Hepatocyte (in vitro differentiated cells): Measurements from ENCODE around the gene PTPN14. TPM values are rescaled to one million over a fixed set of nuclear protein-coding genes. Genes with fewer than 3 reads are reported as not detected.
A peak's percentile ranks its signal among the peaks of the same experiment; 100 is the strongest.

ENCODE experiments used
- DNase-seq: peaks from one replicate; pipeline ENCODE4 v3.0.0-alpha.2; 2016; ENCODE audit warnings: low spot score
- H2AFZ ChIP-seq: fragments of 200-600 bp; sonication (generic); 2 replicates; pipeline ENCODE4 v1.6.0; 2016; ENCODE audit warnings: antibody characterized with exemption, mild to moderate bottlenecking
- H3K27ac ChIP-seq: fragments of 200-600 bp; sonication (generic); 2 replicates; pipeline ENCODE4 v1.5.1; 2016; ENCODE audit warnings: mild to moderate bottlenecking
- H3K27me3 ChIP-seq: fragments of 200-600 bp; sonication (generic); 2 replicates; pipeline ENCODE4 v1.6.1; 2016
- H3K36me3 ChIP-seq: fragments of 200-600 bp; sonication (generic); replicated peaks from 2 replicates; pipeline ENCODE4 v1.5.1; 2016; ENCODE audit warnings: low read depth; ENCODE audit not compliant: insufficient read depth
- H3K4me1 ChIP-seq: fragments of 200-600 bp; sonication (generic); 2 replicates; pipeline ENCODE4 v1.5.1; 2016; ENCODE audit warnings: mild to moderate bottlenecking, moderate library complexity; ENCODE audit not compliant: insufficient read depth
- H3K4me2 ChIP-seq: fragments of 200-600 bp; sonication (generic); 2 replicates; pipeline ENCODE4 v1.6.0; 2016
- H3K4me3 ChIP-seq: fragments of 200-600 bp; sonication (generic); 2 replicates; pipeline ENCODE4 v1.5.1; 2016; ENCODE audit warnings: mild to moderate bottlenecking
- H3K79me2 ChIP-seq: fragments of 200-600 bp; sonication (generic); 2 replicates; pipeline ENCODE4 v1.6.0; 2017; ENCODE audit warnings: mild to moderate bottlenecking
- H3K9me2 ChIP-seq: fragments of 200-600 bp; sonication (generic); replicated peaks from 2 replicates; pipeline ENCODE4 v1.6.0; 2017; ENCODE audit warnings: mild to moderate bottlenecking; ENCODE audit not compliant: insufficient read depth
- H3K9me3 ChIP-seq: fragments of 200-600 bp; sonication (generic); 2 replicates; pipeline ENCODE4 v1.5.1; 2016; ENCODE audit warnings: low read depth, mild to moderate bottlenecking
- H4K20me1 ChIP-seq: fragments of 200-600 bp; sonication (generic); 2 replicates; pipeline ENCODE4 v1.6.0; 2016; ENCODE audit warnings: mild to moderate bottlenecking; ENCODE audit not compliant: insufficient read depth, poor library complexity, severe bottlenecking
- CTCF ChIP-seq: fragments of 200-600 bp; sonication (generic); IDR thresholded peaks from 2 replicates; pipeline ENCODE4 v1.5.1; 2016; ENCODE audit warnings: antibody characterized with exemption, mild to moderate bottlenecking; ENCODE audit not compliant: poor library complexity
- EZH2 ChIP-seq: fragments of 200-600 bp; sonication (generic); IDR thresholded peaks from 2 replicates; pipeline ENCODE4 v1.6.1; 2016; ENCODE audit warnings: antibody characterized with exemption, mild to moderate bottlenecking, borderline replicate concordance
- EZH2phosphoT487 ChIP-seq: fragments of 200-600 bp; sonication (generic); IDR thresholded peaks from one replicate; pipeline ENCODE4 v1.6.1; 2018; ENCODE audit warnings: antibody characterized with exemption, mild to moderate bottlenecking, low read depth, moderate library complexity; ENCODE audit not compliant: unreplicated experiment, severe bottlenecking
- WGBS: methylation state at CpG from one replicate; pipeline ENCODE4 v1.1.6; 2016; ENCODE audit warnings: low lambda C conversion rate; ENCODE audit errors: missing lambda C conversion rate; 5-methylcytosine and 5-hydroxymethylcytosine counted together
- polyA plus RNA-seq: library from polyadenylated mRNA; unstranded; fragments of >200 nt; fragmentation: Nextera tagmentation; extraction: Ambion mirVana; gene quantifications from 2 replicates; pipeline ENCODE4 v1.2.1, GENCODE V29; 2016
- total RNA-seq: library from RNA; depleted of rRNA; stranded (reverse); fragments of >200 nt; gene quantifications from 2 replicates; pipeline ENCODE4 v1.2.3, GENCODE V29; 2014

PTPN14 gene
- total and polyA plus RNA-seq, 2 experiments from 2014 or later, result 9.5 to 21.7 TPM

- no peak overlapping the region for H3K27ac ChIP-seq
- H3K9me3 ChIP-seq, result no peaks in the 10 kb centered on the region
- no peaks in the 10 kb centered on the region for H3K9me2 ChIP-seq
- H4K20me1 ChIP-seq, result no peaks in the 10 kb centered on the region
- H3K4me3 ChIP-seq, result no peak overlapping the region
- no peak overlapping the region for H2AFZ ChIP-seq
- H3K4me2 ChIP-seq, result no peak overlapping the region
- H3K27me3 ChIP-seq, result no peaks in the 10 kb centered on the region
- H3K36me3 ChIP-seq, result no peaks in the 10 kb centered on the region
- H3K79me2 ChIP-seq, result no peaks in the 10 kb centered on the region
- DNase-seq, result no peak
- H3K4me1 ChIP-seq, result peaks cover 5% of the 10 kb centered on the region
- TF ChIP-seq EZH2 (no peak), EZH2phosphoT487 (no peak), CTCF (no peak)
Observed at GRCh38 chr1:214342525-214342924, 208.9 kb downstream of the PTPN14 start.

GRCh38 chr1:214341932-214342331 is 209.5 kb downstream of the PTPN14 start:
- Histone ChIP-seq H2AFZ (no peak overlapping the region), H3K27me3 (no peaks in the 10 kb centered on the region), H3K4me1 (peaks cover 5% of the 10 kb centered on the region), H3K4me2 (no peak overlapping the region), H3K9me2 (no peaks in the 10 kb centered on the region), H3K36me3 (no peaks in the 10 kb centered on the region), H4K20me1 (no peaks in the 10 kb centered on the region), H3K4me3 (no peak overlapping the region), H3K79me2 (no peaks in the 10 kb centered on the region), H3K27ac (no peak overlapping the region), H3K9me3 (no peaks in the 10 kb centered on the region)
- 82% methylated on average over 3 of the region's 3 CpGs for WGBS
- TF ChIP-seq CTCF (no peak), EZH2 (no peak)
- no peak for DNase-seq

GRCh38 chr1:214341459-214341858 is 209.9 kb downstream of the PTPN14 start:
- Histone ChIP-seq H3K4me1 (peaks cover 5% of the 10 kb centered on the region), H3K36me3 (no peaks in the 10 kb centered on the region), H3K4me3 (no peak overlapping the region), H3K9me3 (no peaks in the 10 kb centered on the region), H2AFZ (no peak overlapping the region), H3K4me2 (no peak overlapping the region), H3K27ac (no peak overlapping the region), H4K20me1 (no peaks in the 10 kb centered on the region), H3K79me2 (no peaks in the 10 kb centered on the region), H3K27me3 (no peaks in the 10 kb centered on the region), H3K9me2 (no peaks in the 10 kb centered on the region)
- TF ChIP-seq EZH2phosphoT487 (no peak), EZH2 (no peak), CTCF (no peak)
- WGBS, result 85% methylated on average over 3 of the region's 3 CpGs
- DNase-seq, result no peak

GRCh38 chr1:214338212-214338611 is 213.2 kb downstream of the PTPN14 start:
- Histone ChIP-seq H3K79me2 (no peaks in the 10 kb centered on the region), H3K27me3 (no peaks in the 10 kb centered on the region), H3K4me2 (no peak overlapping the region), H2AFZ (no peak overlapping the region), H4K20me1 (no peaks in the 10 kb centered on the region), H3K9me2 (no peaks in the 10 kb centered on the region), H3K4me1 (peaks cover 5% of the 10 kb centered on the region), H3K36me3 (no peaks in the 10 kb centered on the region), H3K9me3 (no peaks in the 10 kb centered on the region), H3K4me3 (no peak overlapping the region), H3K27ac (peak overlapping the region; percentile 65)
- DNase-seq, result no peak
- WGBS, result 87% methylated on average over 4 of the region's 4 CpGs
- TF ChIP-seq EZH2phosphoT487 (no peak), CTCF (no peak), EZH2 (no peak)
